HG03439 (cell line): Measurements from ENCODE around the gene EYS.

ENCODE experiments used
- ATAC-seq: cut with Tn5 transposase; IDR thresholded peaks from one replicate; pipeline ENCODE4 v1.9.1; 2021; ENCODE audit warnings: mild to moderate bottlenecking, moderate library complexity; ENCODE audit not compliant: unreplicated experiment

Gene EYS

GRCh38 chr6:64988148-64988547 lies 718.9 kb downstream of the EYS start:
- no peak for ATAC-seq

GRCh38 chr6:64987066-64987465 lies 720.0 kb downstream of the EYS start:
- ATAC-seq: no peak

GRCh38 chr6:64985726-64986125 lies 721.3 kb downstream of the EYS start:
- ATAC-seq: no peak

DNA sequence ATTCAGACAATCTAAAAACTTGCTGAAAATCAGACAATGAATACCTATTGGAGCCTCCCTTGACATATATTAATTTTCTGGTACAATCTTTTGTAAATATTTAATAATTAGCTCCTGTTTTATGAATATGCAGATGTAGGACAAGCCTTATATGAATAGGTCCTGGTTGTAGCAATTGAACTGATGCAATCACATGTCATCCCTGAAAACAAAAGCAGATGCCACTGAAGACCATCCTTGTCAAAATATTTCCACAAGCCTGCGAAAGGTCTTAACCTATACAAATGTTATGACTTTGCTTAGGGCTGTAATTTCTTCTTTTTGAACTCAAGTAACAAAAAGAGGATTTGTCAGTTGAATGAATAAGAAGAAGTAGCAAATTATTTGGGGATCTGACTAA lies 722.1 kb downstream of the EYS start:
- no peak for ATAC-seq

DNA sequence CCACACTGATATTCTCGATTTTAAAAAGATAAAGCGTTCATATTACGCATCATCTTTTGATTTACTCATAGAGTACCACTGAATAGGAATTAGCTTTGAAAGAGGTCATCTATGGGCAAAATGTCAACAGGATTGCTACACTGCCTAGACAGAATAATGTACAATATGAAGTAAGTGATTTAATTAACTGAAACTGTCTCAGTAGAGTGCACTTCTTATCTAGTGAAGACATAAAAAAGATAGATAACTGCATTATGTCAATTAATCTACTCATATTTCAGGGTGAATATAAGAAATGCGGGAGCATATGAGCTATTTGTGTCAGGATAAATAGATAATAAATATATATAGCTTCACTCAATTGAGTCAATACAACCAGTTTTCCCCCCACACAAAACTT lies 723.9 kb downstream of the EYS start:
- no peak for ATAC-seq

DNA sequence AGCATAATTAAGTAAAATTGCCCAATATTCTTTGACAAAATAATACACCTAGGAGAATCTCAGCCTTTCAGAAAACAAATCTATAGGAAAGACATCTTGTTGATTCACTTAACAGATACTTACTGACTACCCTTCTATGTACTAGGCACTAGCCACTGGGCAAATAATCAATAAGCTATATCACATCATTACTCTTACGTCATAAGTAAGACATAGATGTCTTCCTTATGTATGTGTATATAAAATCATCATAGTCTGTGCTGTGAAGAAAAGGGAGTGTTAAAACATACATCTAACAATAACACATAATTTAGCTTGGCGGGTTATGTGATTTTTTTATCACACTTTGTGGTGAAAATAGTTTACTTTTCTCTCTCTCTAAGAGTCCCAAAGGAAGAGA lies 733.9 kb downstream of the EYS start:
- no peak for ATAC-seq

GRCh38 chr6:64969139-64969538 lies 737.9 kb downstream of the EYS start:
- ATAC-seq: no peak

DNA sequence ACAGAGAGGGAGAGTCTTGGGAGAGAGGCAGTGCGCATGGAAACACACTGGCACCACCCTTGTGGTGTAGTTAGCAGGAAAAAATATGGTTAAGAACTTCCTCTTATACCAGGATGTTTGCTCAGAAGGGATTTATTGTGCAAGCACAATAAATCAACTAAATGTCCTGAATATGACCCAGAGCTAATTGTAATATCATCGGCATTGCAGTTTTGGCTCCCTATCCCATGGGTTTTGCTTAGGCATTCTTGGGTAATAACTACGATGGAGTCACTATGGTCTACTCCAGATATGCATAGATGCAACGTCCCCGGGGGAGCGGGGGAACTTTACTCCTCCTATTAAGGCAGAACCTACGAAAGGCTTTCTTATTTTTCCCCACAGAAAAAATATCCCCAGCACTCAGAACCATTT lies 751.6 kb downstream of the EYS start:
- ATAC-seq: no peak

GRCh38 chr6:64949257-64949656 lies 757.8 kb downstream of the EYS start:
- ATAC-seq: no peak

- ATAC-seq: no peak
Observed at GRCh38 chr6:64948261-64948660, 758.8 kb downstream of the EYS start.

DNA sequence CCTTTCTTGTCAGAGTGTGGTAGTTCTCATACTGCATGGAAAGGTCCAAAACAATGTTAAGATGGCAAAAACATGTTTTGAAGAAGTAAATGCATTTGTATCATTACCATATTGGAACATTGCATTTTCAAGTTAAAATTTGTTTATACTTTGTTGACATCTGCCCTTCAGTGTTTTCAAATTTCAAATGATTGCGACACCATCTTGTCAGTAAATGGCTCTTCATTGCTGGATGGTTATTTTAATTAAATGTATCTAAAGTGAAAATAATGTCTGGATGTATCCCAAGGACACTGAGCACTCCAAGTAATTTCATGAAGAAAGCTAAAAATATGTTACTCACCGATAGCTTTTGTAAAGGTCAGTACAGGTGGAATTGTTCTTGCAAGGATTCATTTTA lies 761.6 kb downstream of the EYS start:
- ATAC-seq: no peak

- no peak for ATAC-seq
Observed at GRCh38 chr6:64932486-64932885, 774.5 kb downstream of the EYS start.

DNA sequence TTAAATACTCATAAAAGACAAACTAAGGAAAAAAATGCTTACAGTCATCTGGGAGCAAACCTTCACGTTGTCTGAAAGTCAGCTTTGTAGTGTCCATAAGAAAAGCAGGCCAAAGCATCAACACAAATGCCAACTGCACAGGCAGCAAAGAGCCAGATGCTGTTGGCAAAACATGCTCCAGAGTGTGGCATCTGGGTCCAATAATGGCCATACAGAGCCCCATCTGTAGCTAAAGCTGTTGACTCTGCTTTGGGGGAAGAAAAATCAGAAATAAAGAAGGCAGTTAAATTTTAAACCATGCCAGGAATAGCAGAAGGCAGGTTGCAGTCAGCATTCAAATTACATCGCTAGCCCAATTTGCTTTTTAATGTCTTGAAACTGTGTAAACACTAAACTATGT lies 776.3 kb downstream of the EYS start:
- no peak for ATAC-seq

DNA sequence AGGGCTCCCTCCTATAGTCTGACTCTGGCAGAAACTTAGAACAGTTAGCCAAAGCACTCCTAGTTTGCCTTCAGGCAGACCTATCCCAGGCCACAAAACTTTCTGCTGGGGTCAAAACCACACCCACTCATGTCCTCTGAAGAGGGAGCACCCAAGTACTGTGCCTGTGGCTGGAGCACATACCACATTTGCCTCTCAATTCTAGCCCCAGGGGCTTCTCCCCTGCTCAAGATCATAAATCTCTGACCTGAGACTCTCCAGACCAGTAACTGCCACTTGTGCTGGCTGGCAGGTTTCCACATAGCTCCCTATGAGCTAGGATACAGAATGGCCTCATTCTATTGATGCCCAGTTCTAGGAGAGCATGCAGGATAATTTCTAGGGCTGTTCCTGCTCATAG lies 781.0 kb downstream of the EYS start:
- no peak for ATAC-seq

DNA sequence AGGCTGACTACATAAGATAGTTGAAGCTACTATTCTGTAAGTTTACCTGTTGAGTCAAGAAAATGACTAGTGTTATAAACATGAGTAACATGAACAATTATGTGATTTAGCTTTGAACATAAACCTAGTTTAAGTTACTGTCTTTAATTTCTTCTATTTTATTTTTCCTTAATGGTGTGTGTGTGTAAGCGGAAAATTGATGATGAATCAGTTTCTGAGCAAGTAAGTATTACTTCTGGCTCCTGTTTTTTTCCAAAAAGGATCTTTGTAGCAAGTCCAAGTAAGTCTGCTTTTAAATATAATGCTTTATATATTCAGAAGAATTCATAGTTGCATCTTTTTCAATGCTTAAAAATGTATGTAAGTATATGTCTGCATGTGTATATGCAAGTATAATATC lies 786.8 kb downstream of the EYS start:
- ATAC-seq: no peak

DNA sequence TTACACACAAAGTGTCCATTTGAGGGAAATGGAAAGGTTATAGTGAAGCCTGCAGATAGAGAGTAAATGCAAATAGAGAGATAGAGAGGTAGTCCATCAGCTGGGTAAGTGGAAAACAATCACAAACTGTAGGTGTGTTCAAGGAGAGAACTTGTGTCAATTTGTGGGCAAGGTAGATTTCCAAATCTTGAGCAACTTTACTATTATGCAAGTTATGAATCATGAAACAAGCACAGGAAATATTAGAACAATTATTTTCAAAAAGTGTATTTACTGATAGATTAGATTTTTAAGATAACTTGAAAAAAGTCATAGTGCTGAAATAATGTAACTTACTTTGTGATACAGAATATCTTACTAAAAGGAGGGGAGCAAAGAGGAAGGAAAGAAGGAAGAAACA lies 792.9 kb downstream of the EYS start:
- ATAC-seq: no peak

DNA sequence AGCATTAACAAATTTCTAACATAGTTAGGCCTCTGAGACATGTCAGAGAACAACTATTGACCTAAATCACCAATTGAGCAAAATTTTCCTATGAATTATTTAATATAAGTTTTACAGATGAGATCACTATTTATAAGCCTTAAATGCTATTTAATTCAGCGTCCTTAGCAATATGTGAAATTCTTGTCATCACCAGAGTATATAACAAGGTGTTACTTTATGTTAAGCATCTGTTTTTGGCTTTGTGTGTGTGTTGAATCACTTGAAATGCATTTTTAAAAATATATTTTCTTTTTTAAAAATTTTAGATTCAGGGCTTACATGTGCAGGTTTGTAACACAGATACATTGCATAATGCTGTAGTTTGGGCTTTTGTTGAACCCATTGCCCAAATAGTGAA lies 794.1 kb downstream of the EYS start:
- ATAC-seq: no peak

DNA sequence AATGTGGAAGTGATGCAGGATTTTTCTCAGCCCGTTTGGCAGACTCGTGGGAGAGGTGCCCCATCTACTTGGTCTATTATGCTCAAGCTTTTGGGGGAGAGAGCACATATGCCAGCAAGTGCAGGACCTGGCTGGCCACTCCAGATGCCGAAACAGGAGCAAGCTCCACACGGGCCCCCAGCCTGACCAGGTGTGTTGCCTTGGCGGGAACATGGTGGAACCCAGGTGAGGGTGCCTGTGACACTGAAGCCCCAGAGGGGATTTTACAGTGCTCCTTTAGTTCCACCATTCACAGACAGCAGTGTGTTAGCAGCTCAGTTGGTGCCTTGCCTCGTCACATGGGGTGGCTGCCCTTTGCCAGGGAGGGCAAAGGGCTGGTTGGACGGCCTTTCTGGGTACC lies 798.9 kb downstream of the EYS start:
- ATAC-seq: no peak

DNA sequence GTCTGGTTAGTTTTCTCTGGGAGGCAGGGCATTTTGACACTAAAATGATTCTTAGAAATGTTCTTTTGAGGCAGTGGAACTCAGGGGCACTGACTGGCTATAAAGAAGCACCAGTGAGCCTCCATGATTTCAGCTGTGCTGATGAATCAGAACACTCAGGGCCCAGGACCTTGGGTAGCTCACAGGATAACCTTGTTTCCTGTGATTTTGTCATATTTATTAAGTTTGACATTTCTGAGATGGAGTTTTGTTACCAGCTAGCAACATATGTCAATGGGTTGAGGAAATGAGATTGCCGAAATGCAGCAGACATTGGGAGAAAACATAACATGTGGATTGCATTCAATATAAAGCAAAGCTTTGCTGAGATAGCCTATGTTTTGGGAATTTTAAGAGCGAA lies 802.4 kb downstream of the EYS start:
- no peak for ATAC-seq

DNA sequence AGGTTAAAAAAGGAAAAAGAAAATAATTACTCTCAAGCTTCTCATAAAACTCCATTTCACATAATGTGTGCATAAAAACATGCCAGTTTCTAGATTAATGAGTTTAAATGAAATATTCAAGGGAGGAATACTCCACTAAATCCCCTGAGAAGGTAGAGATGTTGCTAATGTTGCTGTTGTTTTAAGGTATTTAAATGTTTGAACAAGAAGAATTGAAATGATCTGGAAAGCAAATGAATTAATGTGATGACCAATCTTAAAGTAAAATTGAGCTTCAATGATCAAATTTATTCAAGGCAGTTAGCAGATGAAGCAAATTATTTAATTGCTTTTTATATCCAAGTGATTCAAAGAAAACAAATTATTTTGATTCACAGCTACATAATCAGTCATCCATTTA lies 804.4 kb downstream of the EYS start:
- no peak for ATAC-seq

GRCh38 chr6:64896939-64897338 lies 810.1 kb downstream of the EYS start:
- ATAC-seq: no peak

GRCh38 chr6:64895945-64896344 lies 811.1 kb downstream of the EYS start:
- no peak for ATAC-seq

- no peak for ATAC-seq
Observed at GRCh38 chr6:64890609-64891008, 816.4 kb downstream of the EYS start.

DNA sequence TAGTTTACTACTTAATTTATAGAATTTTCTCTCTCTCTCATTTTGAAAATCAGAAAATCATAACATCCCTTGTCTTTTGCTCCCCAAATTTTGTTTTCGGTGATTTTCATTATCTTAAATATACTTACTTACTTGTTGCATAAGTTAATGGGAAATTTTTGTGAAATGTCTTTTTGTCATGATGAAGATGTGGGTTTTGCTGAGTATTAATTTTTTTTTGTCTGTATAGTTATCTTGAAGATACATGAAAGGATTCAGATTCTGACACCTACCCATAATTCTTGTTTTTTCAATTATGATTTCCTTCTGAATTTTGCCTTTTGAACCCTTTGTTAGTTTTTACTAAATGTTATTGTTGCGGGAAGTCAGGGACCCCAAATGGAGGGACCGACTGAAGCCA lies 817.9 kb downstream of the EYS start:
- no peak for ATAC-seq
